GM19452 (cell line): ENCODE data around the gene MDFIC.

ENCODE experiments used
- ATAC-seq: cut with Tn5 transposase; IDR thresholded peaks from one replicate; pipeline ENCODE4 v1.9.1; 2021; ENCODE audit not compliant: unreplicated experiment

Gene MDFIC

DNA sequence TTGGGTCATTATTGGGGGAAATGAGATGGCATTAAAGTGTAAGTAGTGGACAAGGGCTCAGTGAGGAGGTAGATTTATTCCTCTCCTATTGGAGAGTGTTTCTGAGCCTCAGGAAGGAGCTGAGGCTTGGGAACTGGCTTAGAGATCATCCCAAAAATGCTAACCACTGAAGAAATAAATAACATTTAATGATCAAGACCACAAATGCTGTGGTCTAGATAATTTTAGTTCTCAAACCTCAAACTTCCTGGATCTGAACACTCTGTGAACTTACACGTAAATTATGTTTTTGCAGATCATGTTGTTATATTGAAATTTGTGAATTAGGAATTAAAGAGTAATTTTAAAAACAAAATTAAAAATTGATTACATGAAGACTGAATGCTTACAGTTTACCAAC, 27.3 kb downstream of the MDFIC start:
- ATAC-seq: no peak

DNA sequence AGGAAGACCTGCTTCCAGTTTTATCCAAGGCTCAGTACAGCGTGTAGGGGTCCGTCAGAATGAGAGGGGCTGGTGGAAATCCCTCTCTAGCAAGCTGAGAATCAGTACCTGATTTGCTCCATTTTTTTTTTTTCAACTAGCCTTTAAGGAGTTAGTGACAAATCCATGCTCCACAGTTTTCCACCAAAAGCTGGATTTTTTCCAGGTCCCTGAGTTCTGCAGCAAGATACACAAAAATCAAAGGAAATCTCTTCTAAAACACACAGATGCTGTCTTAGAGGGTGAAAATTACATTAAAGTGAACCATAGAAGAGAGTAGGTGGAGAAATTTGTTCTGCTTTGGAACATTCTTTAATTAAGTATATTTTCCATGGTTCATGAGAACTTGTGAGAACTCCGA, 30.4 kb downstream of the MDFIC start:
- no peak for ATAC-seq

DNA sequence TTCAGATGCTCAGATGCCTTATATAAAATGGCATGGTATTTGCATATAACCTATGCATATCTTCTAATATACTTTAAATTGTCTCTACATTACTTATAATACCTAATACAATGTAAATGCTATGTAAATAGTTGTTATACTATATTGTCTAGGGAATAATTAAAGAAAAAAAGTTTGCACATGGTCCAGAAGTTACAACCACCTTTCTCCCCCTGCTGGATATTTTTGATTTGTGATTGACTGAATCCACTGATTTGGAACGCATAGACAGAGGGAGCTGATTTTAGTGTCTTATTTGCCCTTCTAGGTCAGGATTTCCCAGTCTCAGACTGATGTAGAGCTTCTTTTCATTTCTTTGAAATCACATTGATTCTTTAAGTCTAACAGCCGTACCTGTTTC, 31.8 kb downstream of the MDFIC start:
- no peak for ATAC-seq

DNA sequence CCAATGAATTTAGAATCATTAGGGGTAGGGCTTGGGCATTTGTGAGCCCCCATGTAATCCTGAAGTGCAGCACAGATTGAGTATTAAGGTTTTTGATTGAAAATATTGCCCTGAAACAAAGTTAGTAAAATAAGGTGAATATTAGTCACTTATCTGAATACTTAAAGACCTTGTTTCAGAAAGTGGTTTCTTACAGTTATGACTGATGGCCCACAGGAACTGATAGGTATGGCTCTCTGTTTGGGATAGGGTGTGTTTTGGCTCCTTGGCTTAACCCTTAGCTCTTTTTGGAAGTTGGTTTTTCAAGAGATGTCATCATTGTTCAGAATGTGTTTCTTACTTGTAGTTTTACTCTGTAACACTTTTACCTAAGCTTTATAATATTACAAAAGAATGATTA, 34.8 kb downstream of the MDFIC start:
- peak; percentile 36 for ATAC-seq

DNA sequence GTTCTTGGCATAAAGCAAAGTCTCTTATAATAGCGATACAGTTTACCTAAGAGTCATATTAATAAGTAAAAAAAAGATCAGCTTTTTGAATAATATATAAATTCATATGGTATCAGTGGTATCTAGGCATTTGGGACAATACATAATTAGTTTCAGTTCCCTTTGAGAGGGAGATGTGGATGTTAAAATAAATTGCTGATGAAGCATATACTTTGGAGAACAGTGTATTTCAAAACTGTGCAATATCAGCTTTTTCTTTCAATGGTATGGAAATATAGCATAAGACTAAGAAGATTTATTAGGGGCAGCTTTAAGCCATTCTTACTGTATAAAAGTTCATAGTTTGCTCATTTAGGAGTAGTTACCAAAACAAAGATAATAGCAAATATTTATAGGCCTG, 35.5 kb downstream of the MDFIC start:
- no peak for ATAC-seq

DNA sequence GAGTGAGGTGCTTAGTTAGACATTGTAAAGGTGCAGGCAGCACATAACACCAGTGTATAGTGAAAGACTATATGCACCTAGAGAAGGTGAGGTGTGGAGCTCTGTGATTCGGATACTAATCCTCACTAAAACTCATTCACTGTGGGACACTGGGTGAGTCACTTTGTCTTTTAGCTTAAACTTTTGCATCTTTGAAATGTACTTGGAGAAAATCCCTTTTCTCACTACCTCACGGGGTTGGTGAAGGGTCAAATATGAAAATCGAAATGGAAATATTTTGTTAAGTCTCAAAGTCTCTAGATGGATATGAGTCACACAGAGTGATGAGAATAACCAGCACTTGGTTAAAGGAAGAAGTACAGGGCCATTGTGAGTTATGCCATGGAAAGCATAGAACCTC, 38.0 kb downstream of the MDFIC start:
- ATAC-seq: peak; percentile 77

DNA sequence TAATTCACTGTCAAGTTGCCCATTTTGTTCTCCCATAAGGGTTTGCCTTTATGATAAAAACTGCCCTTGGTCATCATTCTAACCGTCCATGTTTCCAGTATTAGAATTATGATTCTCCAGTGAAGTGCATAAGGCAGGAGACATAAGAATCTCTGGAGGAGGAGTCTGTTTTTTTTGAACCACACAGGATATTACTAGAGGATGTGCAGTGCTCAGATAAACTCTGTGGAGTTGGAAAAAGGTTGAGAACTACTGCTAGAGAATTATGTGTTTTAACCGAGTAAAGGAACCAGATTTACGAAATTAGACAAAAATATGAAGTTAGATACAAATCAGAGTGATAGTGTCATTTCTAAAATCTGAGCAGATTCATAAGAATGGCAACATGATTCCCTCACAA, 40.5 kb downstream of the MDFIC start:
- ATAC-seq: no peak

DNA sequence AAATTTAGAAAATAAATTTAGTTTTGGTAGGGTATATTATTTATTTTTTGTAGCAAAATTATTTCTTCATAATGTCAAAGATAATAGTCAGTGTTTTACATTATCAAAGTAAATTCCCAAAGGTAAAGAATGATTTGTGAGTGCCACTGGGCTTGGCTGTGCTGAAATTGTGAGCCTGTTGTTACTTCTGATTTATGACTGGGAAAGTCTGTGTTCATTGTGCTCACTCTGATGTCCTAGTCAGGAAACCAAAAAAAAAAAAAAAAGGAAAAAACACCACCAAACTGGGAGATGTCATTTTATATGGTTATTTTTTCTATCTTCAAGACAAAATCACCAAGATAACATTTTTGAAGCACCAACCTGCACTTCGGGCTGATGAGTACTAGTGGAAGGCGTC, 44.3 kb downstream of the MDFIC start:
- no peak for ATAC-seq

DNA sequence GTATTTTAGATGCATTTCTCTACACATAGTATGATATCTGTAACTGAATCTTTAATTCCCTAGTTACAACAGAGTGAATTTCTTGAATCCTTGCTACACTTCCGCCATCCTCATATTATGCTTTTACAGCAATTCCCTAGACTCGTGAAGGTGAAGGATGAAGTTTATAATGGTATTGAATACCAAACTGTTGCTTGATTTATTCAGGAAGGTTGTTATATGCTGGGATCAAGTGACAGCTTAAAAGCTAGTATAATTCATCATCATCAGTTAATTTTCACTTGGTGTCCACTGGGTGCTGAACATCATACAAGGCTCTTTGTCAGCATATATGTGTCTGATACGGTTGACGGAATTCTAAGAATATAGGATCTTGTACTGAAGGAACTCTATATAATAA, 47.2 kb downstream of the MDFIC start:
- ATAC-seq: no peak

DNA sequence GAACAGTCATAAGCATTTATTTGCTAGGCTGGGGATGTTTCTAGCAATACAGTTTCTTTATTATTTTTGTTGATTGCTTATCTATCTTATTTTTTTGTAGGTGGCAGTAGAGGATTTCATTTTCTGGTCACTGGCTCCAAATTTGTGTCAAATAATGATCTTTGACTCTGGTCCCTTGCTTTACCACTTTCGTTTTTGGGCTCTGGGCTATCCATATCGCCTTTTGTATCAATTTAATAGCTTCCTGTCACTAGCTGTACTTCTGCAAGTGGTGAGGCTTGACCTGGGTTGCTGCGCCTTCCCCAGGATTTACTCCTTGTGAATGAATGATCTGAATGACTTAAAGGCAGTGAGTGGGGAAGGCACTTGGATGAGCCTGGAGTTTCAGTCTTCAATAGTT, 48.4 kb downstream of the MDFIC start:
- no peak for ATAC-seq

DNA sequence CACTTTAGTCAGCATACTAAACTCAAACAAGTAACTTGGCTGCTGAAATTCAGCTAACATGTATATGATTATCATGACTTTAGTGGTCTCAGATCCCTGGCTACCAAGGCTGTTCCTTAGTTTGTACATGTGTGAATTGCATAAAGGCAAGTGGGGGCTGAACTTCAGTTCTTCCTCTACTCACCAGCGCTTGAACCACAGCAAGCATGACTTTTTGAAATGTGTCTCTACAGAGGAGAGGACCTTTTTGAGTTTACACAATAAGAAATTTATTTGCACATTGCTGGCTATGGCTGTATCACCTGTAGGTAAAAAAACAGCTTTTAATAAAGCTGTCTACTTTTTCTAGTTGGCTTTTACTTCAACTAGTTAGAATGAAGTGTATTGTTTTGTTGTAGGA, 48.8 kb downstream of the MDFIC start:
- no peak for ATAC-seq

DNA sequence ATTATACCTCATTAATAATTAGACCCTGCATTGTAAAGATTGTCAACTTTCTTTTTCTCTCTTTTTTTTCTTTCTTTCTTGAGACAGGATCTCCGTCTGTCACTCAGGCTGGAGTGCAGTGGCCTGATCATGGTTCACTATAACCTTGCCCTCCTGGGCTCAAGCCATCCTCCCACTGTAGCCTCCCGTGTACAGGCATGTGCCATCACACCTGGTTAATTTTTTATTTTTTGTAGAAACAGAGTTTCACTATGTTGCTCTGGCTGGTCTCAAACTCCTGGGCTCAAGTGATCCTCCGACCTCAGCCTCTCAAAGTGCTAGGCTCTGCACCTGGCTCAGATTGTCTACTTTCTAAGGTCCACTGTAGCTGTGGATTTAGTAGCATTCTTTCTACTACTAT, 50.7 kb downstream of the MDFIC start:
- ATAC-seq: no peak

DNA sequence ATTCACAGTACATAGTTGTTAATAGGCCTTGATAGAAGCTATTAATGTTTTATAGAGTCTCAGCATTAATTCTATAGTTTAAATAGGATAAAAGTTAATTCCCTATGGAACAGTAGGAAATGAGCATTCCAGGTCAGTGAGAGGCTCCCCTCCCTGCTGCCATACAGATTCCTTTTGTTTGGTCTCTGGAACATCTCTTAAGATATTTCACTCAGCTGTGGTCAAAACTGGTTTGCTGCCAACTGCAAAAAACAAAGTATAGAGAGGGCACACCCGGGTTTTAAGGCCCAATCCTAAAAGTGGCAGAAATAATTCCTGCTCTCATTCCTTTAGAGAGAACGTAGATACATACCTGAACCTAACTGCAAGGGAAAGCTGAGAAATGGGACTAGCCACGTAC, 51.3 kb downstream of the MDFIC start:
- no peak for ATAC-seq

DNA sequence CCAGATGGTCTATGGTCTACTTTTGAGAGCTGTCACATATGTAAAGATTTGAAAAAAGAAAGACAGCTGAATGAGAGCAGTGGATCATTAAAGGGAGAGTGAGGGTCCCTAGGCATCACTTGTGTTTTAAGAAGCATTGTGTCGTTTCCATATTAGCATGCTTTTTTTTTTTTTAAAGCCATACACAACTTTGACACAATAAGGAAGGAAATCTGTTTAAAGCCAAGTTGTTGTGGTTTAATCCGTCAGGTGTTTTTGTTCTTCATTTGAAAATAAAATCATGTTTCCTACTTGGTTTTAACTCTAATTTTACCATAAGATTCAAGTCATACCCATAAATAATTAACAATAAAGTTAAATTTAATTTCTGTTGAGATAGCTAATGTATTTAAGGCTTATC, 53.5 kb downstream of the MDFIC start:
- ATAC-seq: no peak

DNA sequence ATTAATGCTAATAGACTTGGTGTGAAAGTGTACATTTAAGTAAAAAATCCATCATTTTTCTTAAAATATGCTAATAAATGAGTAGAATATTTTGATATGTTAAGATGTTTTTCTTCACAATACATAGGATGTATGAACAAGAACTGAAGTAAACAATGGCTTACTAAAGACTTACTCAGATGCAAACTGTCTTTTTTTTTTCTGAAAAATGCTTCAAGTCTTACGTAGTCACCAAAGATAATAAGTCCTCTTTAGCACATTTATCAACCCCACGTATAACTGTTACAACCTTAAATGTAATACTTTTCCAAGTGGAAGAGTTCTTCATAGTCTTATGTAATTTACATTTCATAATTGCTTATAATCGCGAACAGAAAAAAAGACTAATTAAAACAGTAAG, 54.8 kb downstream of the MDFIC start:
- ATAC-seq: no peak

DNA sequence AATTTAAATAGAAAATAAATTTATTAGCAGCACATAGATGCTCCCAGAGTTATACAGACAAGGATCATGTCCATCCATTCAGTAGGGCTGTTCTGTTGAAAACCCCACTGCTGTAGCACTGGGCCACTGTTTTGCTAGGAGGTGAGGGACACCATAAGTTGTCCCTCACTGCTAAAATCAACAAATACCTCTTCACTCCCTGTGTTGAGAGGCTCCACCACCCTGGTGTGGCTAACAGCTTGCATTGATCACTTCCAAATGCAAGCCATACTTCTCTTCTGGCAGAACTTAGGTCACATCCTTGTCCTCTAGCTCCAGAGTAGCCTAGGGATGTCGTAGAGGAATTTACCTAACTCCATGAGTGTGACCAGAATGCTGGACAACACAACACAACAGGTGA, 55.4 kb downstream of the MDFIC start:
- ATAC-seq: no peak

DNA sequence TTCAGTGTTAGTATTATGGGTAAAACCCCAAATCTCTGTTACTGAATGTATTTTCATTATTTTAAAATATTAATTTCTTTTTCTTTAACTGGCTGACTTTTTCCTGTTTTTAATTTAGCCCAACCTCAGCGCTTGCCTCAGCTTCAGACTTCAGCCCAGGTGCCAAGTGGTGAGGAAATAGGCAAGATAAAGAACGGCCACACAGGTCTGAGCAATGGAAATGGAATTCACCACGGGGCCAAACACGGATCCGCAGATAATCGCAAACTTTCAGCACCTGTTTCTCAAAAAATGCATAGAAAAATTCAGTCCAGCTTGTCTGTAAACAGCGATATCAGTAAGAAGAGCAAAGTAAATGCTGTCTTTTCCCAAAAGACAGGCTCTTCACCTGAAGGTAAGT, 57.5 kb downstream of the MDFIC start:
- no peak for ATAC-seq

DNA sequence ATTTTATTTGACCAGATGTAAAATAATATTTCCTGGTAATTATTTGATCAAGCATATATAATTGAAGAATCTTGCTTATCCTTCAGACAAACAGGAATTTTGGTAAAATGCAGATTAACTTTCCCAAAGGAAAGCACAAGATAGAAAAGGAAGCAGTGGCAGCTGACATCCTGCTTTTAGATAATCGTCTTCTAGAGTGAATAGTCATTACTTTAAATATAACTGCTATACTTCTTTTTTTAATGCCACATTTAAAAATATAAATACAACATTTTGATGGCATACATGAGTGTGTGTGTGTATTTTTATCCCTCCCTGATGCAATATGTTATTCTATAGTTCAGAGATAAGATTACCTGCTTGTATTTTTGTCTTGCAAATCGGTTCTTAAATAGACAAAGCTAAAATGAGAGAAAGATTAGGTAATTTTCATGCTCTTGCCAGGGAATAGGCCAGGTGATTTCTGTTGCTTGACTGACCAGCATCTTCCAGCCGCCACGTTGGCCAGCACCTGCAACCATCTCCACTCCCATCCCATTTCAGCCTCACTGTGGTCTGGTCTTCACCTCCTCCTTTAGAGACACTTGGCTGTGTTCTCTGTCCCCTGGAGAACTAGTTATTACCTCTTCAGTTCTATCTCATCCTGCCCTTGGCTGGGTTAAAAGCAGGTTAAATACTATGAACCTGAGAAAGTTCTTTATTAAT, 58.1 kb downstream of the MDFIC start:
- no peak for ATAC-seq

DNA sequence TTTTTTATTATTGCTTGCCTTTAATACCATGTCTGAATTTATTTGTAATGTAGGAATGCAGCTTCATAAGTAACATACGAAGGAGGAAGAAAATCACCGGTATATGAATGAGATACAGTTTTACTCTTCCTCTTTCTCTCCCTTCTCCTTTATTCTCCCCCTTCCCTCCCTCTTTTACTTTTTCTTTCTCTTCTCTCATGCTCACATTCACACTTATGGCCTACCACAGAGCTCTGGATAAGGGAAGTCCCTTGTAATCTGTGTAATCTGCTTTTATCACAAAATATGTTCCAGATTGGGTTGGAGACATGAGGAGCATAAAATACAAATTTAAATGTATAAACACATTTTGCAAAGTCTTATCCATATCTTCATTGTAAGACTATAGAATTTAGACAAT, 59.4 kb downstream of the MDFIC start:
- no peak for ATAC-seq

DNA sequence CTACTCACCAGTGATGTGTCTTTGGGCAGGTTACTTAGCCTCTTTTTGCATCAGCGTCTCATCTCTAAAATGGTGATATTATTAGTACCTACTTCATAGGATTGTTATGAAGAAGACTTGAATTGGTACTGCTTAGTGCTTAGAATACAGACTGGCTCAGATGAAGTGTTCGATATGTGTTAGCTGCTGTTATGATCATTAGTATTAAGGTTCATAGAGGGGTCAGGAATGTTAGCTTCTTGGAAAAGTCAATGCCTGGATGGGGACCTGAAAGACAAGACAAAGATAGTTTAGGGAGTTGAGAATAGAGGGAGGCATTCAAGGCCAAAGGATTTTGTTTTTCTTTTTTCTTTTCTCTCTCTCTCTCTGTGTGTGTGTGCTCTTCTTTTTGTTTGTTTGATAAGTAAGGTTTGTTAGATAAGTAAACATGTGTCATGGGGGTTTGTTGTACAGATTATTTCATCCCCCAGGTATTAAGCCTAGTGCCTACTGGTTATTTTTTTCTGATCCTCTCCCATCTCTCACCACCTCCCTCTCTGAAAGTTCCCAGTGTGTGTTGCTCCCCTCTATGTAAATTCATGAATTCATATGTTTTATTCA, 63.3 kb downstream of the MDFIC start:
- ATAC-seq: no peak

DNA sequence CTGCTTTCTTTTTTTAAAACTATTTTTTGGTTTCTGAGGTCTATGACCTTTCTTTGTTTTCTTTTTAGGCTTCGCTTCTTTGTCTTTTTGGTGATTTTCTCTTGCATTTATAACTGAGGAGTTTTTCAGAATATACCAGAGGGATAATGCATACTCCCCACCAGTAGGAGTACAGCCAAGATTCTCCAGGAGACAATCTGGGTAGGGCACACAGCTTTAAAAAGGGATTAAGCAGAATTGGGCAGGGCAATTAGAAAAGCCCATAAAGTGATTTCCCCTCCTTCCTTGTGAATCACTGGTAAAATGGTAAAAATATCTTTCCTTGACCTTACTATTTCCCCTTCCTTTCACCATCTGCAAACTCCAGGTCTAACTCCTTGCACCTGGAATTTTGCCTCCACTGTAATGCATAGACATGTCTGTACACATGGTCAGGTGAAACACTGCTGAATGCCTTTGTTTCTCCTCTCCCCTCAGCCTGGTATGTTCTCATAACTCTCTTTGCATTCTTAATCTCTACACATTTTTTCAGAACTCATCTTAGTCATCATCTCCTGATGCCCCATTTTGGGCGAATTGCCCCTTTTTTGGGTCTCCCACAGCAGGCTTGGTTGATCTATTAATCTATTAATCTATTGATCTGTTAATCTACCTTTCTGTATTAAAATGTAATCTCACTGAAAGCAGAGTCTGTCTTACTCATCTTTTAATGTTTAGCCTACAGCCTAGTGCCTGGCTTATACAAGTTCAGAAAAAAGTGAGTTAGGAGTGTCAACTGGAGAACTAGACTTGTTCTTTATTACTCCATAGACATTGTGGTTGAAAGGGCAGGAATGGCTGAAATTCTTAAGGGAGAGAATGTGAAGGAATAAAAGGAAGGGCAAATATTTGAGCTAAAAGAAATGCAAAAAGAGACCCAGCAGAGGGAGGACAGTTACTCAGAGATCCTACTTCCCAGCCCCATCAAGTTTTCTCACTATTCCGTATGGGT, 64.6 kb downstream of the MDFIC start:
- ATAC-seq: no peak

DNA sequence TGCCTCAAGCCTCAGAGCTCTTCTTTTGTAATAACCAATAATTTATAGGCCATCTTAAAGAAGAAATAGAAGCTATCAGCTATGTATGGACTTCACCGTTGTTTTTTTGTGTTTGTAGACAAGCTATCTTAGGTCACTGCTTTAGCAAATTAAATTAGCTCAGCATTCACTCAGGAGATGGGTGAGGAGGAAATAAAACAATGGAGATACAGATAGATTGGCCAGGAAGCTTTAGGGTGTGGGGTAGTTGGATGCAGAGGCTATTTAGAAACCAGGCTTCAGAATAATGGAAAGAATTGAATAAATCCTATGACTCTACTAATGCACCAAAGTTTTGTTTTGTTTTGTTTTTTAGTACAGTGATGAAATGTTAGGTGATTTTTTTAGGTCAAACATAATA, 66.1 kb downstream of the MDFIC start:
- no peak for ATAC-seq
